Measurements from ENCODE around the gene SLC9A5. TPM values are rescaled to one million over a fixed set of nuclear protein-coding genes. Genes with fewer than 3 reads are reported as not detected.
A peak's percentile ranks its signal among the peaks of the same experiment; 100 is the strongest.

The SLC9A5 gene
- total RNA-seq, 1 experiment from 2014 or later = 2.4 TPM

- Mint-ChIP-seq H3K9me3 (ENCODE audit: unreplicated experiment) (no peaks in the 10 kb centered on the region), H3K27me3 (ENCODE audit: insufficient read depth, unreplicated experiment) (peaks cover 18% of the 10 kb centered on the region), H3K27ac (ENCODE audit: unreplicated experiment) (peak overlapping the region; percentile 87), H3K4me3 (ENCODE audit: unreplicated experiment) (peak overlapping the region; percentile 95), H3K4me1 (ENCODE audit: low read depth, unreplicated experiment) (peaks cover 51% of the 10 kb centered on the region), H3K36me3 (ENCODE audit: insufficient read depth, unreplicated experiment) (peaks cover 36% of the 10 kb centered on the region)
- no peak for TF ChIP-seq CTCF (IDR thresholded peaks at IDR 0.05; ENCODE audit: insufficient read depth in 1 of 2, low read depth in 1 of 2, low read length in 1 of 2, severe bottlenecking in 1 of 2, unreplicated experiment in 1 of 2)
- Histone ChIP-seq H3K36me3 (ENCODE audit: control insufficient read depth, insufficient read depth, low read length) (no peaks in the 10 kb centered on the region), H3K4me3 (ENCODE audit: low read depth, low read length) (peak overlapping the region; percentile 72), H3K27me3 (replicated peaks; ENCODE audit: control insufficient read depth, insufficient read depth, low read length) (peaks cover 6% of the 10 kb centered on the region), H3K4me1 (peaks cover 42% of the 10 kb centered on the region), H3K9me3 (no peaks in the 10 kb centered on the region)
- no peak for DNase-seq
- no TSS peak for BruUV-seq (replicated peaks)
- intact Hi-C loops (cut with micrococcal nuclease; ENCODE audit: unreplicated experiment) = loop anchor here (1.0 to 2.0 kb wide), 2 partner anchors 18 to 53 kb away; partner anchors contain the start of genes E2F4 and TMEM208
- ChIA-PET CTCF (interaction anchor here (0.6 to 4.2 kb wide), 11 partner anchors 12 to 696 kb away, joined by 3 to 51 read pairs (median 7); partner anchors contain the start of genes E2F4, ELMO3 and HSD11B2), POLR2A (interaction anchor here (0.9 to 3.5 kb wide), 5 partner anchors 17 to 75 kb away, joined by 3 to 55 read pairs (median 7); partner anchors contain the start of genes ELMO3, NOL3 and TMEM208)
These were observed 3.1 kb upstream of the SLC9A5 start for GRCh38 chr16:67245674-67246080.

GRCh38 chr16:67246081-67246755 lies 2.6 kb upstream of the SLC9A5 start:
- Mint-ChIP-seq H3K9me3 (ENCODE audit: unreplicated experiment) (no peaks in the 10 kb centered on the region), H3K4me1 (ENCODE audit: low read depth, unreplicated experiment) (peaks cover 48% of the 10 kb centered on the region), H3K27me3 (ENCODE audit: insufficient read depth, unreplicated experiment) (peaks cover 18% of the 10 kb centered on the region), H3K27ac (ENCODE audit: unreplicated experiment) (peak overlapping the region; percentile 87), H3K4me3 (ENCODE audit: unreplicated experiment) (peak overlapping the region; percentile 95), H3K36me3 (ENCODE audit: insufficient read depth, unreplicated experiment) (peaks cover 36% of the 10 kb centered on the region)
- peak; percentile 93 to 94 for DNase-seq
- Histone ChIP-seq H3K4me3 (ENCODE audit: low read depth, low read length) (peak overlapping the region; percentile 72), H3K9me3 (no peaks in the 10 kb centered on the region), H3K27me3 (replicated peaks; ENCODE audit: control insufficient read depth, insufficient read depth, low read length) (peaks cover 6% of the 10 kb centered on the region), H3K4me1 (peaks cover 36% of the 10 kb centered on the region), H3K36me3 (ENCODE audit: control insufficient read depth, insufficient read depth, low read length) (no peaks in the 10 kb centered on the region)
- ChIA-PET POLR2A (interaction anchor here (0.6 to 3.5 kb wide), 23 partner anchors 8 to 950 kb away, joined by 3 to 55 read pairs (median 4); partner anchors contain the start of genes ATP6V0D1, ELMO3, HSD11B2 and NOL3), CTCF (interaction anchor here (0.6 to 4.2 kb wide), 35 partner anchors 12 to 746 kb away, joined by 3 to 51 read pairs (median 4); partner anchors contain the start of genes CES3, E2F4, ELMO3 and GFOD2)
- TF ChIP-seq CTCF (IDR thresholded peaks at IDR 0.05; ENCODE audit: insufficient read depth in 1 of 2, low read depth in 1 of 2, low read length in 1 of 2, severe bottlenecking in 1 of 2, unreplicated experiment in 1 of 2) = peak; percentile 50 to 68
- intact Hi-C loops (cut with micrococcal nuclease; ENCODE audit: unreplicated experiment) = loop anchor here (1.0 to 2.0 kb wide), 2 partner anchors 19 to 53 kb away; partner anchors contain the start of genes E2F4 and TMEM208
- BruUV-seq (replicated peaks) = no TSS peak

- H3K36me3 Mint-ChIP-seq (ENCODE audit: insufficient read depth, unreplicated experiment) = peaks cover 36% of the 10 kb centered on the region
- DNase-seq = peak; percentile 97 to 99
- H3K27me3 ChIP-seq (replicated peaks; ENCODE audit: control insufficient read depth, insufficient read depth, low read length) = peaks cover 6% of the 10 kb centered on the region
- peak overlapping the region; percentile 87 for H3K27ac Mint-ChIP-seq (ENCODE audit: unreplicated experiment)
- H3K27me3 Mint-ChIP-seq (ENCODE audit: insufficient read depth, unreplicated experiment) = peaks cover 18% of the 10 kb centered on the region
- peak overlapping the region; percentile 95 for H3K4me3 Mint-ChIP-seq (ENCODE audit: unreplicated experiment)
- TF ChIP-seq CTCF (IDR thresholded peaks at IDR 0.05; ENCODE audit: insufficient read depth in 1 of 2, low read depth in 1 of 2, low read length in 1 of 2, severe bottlenecking in 1 of 2, unreplicated experiment in 1 of 2) = peak; percentile 36 to 52
- peaks cover 42% of the 10 kb centered on the region for H3K4me1 Mint-ChIP-seq (ENCODE audit: low read depth, unreplicated experiment)
- ChIA-PET POLR2A (interaction anchor here (0.6 to 3.5 kb wide), 32 partner anchors 9 to 949 kb away, joined by 3 to 55 read pairs (median 4); partner anchors contain the start of genes ATP6V0D1, HSD11B2, NOL3 and PDP2), CTCF (interaction anchor here (0.6 to 4.2 kb wide), 41 partner anchors 13 to 745 kb away, joined by 3 to 51 read pairs (median 4); partner anchors contain the start of genes CES3, E2F4, ELMO3 and GFOD2)
- no peaks in the 10 kb centered on the region for H3K36me3 ChIP-seq (ENCODE audit: control insufficient read depth, insufficient read depth, low read length)
- no TSS peak for BruUV-seq (replicated peaks)
- no peaks in the 10 kb centered on the region for H3K9me3 Mint-ChIP-seq (ENCODE audit: unreplicated experiment)
- H3K4me3 ChIP-seq (ENCODE audit: low read depth, low read length) = peak overlapping the region; percentile 72
- H3K9me3 ChIP-seq = no peaks in the 10 kb centered on the region
- H3K4me1 ChIP-seq = peaks cover 31% of the 10 kb centered on the region
- intact Hi-C loops (cut with micrococcal nuclease; ENCODE audit: unreplicated experiment) = loop anchor here (1.0 to 2.0 kb wide), 2 partner anchors 19 to 54 kb away; partner anchors contain the start of genes E2F4 and TMEM208
These were observed 2.0 kb upstream of the SLC9A5 start for GRCh38 chr16:67246756-67247191.
